Hindlimb muscle (tissue), 1 donor: Measurements from ENCODE around the gene PHLDA3. TPM values are rescaled to one million over a fixed set of nuclear protein-coding genes. Genes with fewer than 3 reads are reported as not detected.

Experiments used
- DNase-seq: peaks from one replicate; pipeline ENCODE4 v3.0.0-alpha.2; 2013
- polyA plus RNA-seq: library from polyadenylated mRNA; unstranded; fragments of 120-200 nt; gene quantifications from one replicate; pipeline ENCODE4 v1.2.1, GENCODE V29; 2013; ENCODE audit not compliant: insufficient read length

Gene PHLDA3
- polyA plus RNA-seq, 1 donor = 23.5 TPM

DNA sequence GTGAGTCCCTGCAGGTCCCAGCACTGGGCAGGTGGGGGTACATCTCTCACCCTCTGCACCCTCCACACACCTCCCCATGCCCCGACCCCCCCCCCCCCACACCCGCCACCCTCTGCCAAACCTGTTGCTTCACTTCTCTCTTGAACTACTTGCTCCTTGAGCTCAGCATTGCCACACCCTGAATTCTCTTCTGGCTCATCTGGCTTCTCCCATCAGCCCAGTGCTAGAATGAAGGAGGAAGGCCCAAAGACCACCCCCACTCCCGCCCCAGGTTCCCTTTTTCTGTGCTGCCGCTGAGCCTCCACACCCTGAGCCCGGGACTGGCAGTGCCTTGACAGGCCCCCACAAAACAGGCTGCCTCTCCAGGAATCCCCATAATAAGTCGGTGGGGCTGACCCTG, 41.0 kb downstream of the PHLDA3 start:
- DNase-seq = no peak

DNA sequence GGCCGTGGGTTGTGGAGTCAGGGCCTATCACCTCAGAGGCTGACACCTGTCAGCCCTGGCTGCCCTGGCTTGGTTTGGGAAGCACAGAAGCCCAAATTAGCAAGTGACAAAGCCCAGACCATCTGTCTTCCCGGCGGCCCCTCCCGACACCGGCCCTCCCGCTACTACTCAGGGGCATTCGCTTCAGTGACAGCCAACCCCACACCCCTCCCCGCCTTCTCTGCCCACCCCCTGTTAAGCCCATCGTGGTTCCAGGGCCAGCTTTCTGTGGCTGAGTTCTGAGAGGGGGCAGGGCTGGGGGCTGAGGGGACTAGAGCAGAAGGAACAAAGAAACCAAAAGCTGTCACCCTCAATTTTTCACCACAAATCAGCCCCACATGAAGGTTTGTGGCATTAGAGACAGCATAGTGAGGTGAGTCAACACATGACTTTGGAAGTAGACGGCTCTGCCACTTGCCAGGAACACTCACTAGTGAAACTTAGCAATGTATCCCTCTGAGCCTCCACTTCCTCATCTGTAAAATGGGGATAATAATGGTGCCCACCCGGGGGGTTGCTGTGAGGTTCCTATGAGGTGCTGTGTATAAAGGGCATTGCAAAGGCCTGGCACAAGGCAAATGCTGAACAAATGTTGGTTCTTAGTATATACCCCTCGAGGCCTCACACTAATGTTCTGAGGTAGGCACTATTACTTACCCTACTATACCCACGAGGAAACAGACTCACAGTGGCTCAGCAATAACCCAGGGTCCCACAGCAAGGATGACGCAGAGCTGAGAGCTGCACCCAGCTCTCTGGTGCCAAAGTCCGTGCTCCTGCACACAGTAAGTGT, 42.3 kb downstream of the PHLDA3 start:
- DNase-seq = no peak

DNA sequence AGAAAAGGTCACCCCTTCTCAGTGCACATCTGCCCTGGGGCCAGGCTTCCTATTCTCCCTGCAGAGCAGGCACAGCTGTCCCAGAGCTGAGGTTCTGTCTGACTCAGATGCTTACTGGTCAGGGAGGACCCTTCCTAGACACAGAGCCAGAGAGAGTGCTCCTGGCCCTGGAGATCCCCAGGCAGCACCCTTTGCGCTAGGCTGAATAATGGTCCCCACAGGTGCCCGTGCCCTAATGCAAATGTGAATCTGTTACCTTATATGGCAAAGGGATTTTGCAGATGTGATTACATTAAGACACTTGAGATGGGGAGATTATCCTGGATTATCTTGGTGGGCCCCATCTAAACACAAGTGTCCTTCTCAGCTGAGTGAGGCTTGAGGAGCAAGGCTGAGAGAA, 44.8 kb downstream of the PHLDA3 start:
- DNase-seq = no peak

DNA sequence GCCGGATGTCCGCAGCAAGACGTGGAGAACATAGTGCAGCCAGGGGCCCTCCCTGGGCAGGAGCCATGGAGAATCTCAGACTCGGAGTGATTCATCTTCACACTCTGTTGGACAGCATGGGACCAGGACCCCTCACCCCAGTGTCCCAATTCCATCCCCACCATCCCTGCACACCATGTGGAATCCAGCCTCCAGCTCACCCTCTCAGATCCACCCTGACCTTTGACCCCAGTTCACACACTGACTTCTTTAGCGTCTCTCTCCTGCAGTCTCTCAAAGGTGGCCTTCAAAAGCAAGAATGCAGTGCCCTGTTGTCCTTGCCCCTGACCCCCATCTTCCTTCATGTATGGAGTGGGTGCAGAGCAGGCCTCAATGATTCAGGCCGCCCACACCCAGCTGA, 45.3 kb downstream of the PHLDA3 start:
- no peak for DNase-seq

DNA sequence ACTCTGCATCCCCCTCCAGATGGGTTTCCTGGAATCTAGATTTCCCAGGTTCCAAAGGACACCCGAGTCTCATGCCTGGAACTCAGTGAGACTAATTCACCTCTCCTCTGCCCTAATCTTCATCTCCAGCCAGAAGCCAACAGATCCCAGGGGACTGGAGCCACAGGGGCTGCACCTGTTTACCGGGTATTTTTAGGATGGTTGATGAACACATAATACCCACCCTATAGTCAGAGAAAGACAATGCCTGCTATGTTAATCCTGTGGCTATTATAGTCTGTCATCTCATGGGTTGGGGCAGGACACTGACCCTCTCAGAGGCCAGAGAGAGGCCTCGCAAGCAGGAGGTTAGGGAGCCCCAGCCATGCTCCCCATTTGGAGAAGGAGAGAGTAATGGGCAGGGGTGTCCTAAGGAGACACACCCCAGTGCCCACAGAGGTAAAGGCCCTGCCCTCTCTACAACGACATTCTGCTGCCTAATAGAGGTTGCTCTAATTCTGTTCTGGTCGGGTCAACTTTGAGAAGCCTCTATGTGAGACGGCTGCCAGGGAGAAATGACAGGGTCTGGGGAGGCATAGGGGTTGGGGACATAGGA, 46.5 kb downstream of the PHLDA3 start:
- no peak for DNase-seq

DNA sequence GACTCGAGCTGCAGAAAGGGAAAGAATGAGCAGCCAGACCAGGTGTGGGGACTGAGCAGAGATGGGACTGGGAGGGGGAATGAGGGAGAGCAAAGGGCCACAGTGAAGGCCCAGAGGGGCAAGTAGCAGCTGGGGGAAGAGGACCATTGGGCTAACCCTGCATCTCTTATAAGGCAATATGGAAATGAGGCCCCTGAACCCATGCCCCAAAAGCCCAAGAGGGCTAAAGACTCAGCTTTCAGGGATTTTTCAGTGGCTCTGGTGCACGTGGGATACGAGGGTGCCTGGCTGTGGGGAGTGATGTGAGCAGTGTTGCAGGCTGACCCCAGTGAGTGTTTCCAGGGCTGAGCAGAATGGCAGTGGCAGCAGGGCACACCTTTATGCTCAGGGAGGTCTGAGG, 47.0 kb downstream of the PHLDA3 start:
- DNase-seq = no peak

DNA sequence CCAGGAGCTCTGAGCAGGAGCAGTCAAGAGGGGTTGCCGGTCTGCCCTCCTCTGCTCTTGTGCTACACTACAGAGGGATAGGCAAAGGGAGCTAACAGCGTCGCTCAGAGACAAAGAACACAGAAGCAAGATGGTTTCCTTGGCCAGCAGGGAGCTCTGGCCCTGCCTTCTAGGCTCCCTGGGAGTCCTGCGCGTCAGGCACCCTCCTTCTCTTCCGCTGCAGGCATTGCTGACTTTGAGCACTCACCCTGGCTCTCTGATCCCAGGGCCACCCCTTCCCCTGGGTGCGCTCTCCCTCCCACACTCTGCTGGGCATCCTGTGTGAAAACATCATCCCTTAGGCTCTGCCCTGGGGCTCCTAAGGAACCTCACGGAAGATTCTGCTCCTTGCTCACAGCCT, 47.9 kb downstream of the PHLDA3 start:
- no peak for DNase-seq

DNA sequence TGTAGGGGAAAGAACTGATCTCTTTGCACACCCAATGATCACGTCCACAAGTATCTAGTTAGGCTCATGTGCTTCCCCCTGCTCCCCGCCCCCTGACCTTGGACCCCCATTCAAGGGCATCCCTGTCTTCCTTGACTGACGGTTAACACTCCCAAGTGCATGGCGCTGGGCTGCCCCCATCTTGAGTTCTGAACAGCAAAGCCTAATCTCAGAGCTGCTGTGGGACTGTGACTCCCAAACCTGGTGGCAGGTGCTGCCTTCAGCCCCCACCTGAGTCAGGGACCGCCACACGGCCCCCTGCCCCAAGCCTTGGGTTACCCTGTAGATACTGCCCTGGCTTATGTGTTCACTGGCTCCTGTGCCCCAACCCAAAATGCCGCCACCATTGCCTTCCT, 48.4 kb downstream of the PHLDA3 start:
- no peak for DNase-seq

DNA sequence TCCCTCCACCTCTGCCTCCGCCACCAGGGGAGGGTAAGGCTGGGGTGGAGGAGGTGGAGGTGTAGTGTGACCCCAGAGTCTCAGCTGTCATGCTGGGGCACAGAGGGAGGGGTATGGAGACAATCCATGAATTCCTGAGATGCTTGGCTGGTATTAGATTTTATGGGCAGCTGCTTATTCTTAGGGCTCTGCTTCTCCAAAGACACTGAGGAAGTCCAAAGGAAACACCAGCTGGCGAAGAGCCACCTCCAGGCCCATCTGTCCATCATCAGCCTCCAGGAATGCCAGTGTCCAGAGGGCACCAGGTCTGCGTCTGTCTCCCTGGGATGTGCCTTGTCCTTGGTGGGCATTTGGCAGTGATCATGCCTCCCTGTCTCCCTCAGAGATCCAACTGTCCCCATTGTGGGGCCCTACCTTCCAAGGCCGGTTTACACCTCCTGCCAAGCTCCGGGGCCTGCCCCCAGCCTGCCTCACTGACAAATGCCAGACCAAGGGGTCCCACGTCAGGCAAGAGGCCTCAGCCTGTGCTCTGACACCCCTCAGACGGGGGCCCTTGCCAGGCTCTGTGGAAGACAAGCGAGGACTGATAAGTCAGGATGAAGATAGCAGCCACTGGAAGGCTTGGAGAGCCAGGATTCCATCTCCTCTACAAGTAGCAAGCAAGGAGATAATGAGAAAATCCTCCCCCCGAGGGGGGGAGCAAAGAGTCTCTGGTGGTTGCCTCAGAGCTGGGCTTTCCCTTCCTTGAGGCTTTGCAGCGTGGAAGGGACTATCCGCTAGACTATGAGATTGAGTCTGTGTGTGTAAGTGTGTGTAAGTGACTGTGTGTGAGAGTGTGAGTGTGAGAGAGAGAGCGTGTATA, 49.0 kb downstream of the PHLDA3 start:
- DNase-seq = no peak

DNA sequence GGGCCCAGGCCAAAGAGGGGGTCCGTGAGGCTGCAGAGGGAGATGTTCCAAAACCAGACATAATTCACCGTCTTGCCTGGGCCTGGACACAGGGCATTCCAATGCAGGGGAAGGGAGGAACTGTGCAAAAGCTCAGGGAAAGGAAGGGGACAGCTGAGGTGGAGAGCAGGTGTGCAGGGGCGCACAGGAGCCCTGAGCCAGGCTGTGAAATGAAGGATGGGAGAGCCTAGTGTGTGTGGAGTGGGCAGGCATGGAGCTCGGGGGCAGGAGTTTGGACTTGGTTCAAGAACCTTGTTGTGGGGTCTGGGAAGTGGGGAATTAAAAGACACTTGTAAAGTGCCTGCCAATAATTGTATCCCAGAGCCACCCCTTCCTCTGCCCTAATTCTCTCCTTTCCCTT, 49.7 kb downstream of the PHLDA3 start:
- no peak for DNase-seq

DNA sequence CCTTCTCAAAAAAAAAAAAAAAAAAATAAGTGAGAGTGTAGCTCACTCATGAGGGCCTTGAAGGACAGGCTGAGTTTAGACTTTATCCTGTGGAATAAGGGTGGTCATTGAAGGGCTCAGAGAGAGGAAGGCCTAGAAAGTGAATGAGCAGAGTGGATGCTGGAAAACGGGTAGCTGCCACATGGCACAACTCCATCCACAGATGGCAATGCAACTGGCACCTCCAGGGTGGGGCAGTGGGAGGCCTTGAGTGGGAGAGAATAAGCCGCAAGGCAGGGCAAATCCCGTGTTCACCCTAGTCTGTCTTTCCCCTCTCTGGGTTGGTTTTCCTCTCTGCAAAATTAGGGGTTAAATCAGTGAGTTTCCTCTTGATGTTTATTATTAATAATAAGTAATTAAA, 50.5 kb downstream of the PHLDA3 start:
- no peak for DNase-seq

Other genes starting within 250 kb of the PHLDA3 start
- 11.1 TPM for gene PKP1, start 185.7 kb downstream of the PHLDA3 start, polyA plus RNA-seq
- 1,245 TPM for gene TNNT2, start 91.5 kb downstream of the PHLDA3 start, polyA plus RNA-seq
- 17.8 TPM for gene LAD1, start 69.9 kb downstream of the PHLDA3 start, polyA plus RNA-seq
- gene TNNI1, start 47.5 kb downstream of the PHLDA3 start, polyA plus RNA-seq = 1,789 TPM
- gene CSRP1, start 37.9 kb upstream of the PHLDA3 start, polyA plus RNA-seq = 37.0 TPM
- 27.0 TPM for gene NAV1, start 69.9 kb upstream of the PHLDA3 start, polyA plus RNA-seq